K562 (cell line): ENCODE results near the gene SCMH1. TPM values are rescaled to one million over a fixed set of nuclear protein-coding genes. Genes with fewer than 3 reads are reported as not detected.
A peak's percentile ranks its signal among the peaks of the same experiment; 100 is the strongest.

Experiments used
- ATAC-seq: fragments of 200-7000 bp; cut with Tn5 transposase; 3 replicates; pipeline ENCODE4 v1.9.1; 2020; ENCODE audit warnings: moderate library complexity
- BruUV-seq: library from RNA; stranded (reverse); fragments of 400-500 nt; replicated peaks from 2 replicates; lab custom pipeline; 2021; lab: Mats Ljungman, UMichigan
- CTCF ChIA-PET: fragments of 300-600 bp; formaldehyde crosslinking; extraction: SDS; loops from one replicate; lab custom pipeline; 2021; ENCODE audit warnings: low intra/inter-chr PET ratio; lab: Yijun Ruan, JAX
- POLR2A ChIA-PET: fragments of 300-600, 350-650 bp; sonication (Branson Sonifier 250); formaldehyde crosslinking; extraction: SDS; loops from one replicate; lab custom pipeline; 2021; ENCODE audit warnings: antibody characterized with exemption, inconsistent platforms; lab: Yijun Ruan, JAX
- DNase-seq, 4 experiments: peaks; one replicate each; pipeline versions ENCODE4 v3.0.0 to v3.0.0-alpha.2; 2011 to 2018; ENCODE audit warnings: low spot score in 3 of 4, mixed read lengths in 3 of 4; ENCODE audit errors: extremely low read depth in 1 of 4
- FAIRE-seq: peaks from 2 replicates; lab custom pipeline; 2011; peaks lifted over from hg19 to GRCh38; lab: Jason Lieb, UNC
- H2AFZ ChIP-seq: 2 replicates; pipeline ENCODE4 v1.6.0; 2011; ENCODE audit warnings: low read depth, low read length, control low read depth, inconsistent platforms
- H3K27ac ChIP-seq: fragments of 200-600 bp; 3 replicates; pipeline ENCODE4 v1.8.0; 2011; ENCODE audit warnings: low read depth, mild to moderate bottlenecking, control low read depth, inconsistent platforms, low read length, moderate library complexity, mixed read lengths; ENCODE audit errors: extremely low read depth
- H3K27me3 ChIP-seq, 2 experiments: fragments of 300-600 bp in 1 of 2; 2 replicates in 1 of 2; 3 replicates in 1 of 2; pipeline versions ENCODE4 v1.6.0 to v1.8.0; 2011; ENCODE audit warnings: inconsistent platforms in 2 of 2, low read length in 2 of 2, mild to moderate bottlenecking in 1 of 2, mixed read lengths in 1 of 2, moderate library complexity in 1 of 2; ENCODE audit not compliant: control insufficient read depth in 2 of 2, insufficient read depth in 2 of 2
- H3K36me3 ChIP-seq: fragments of 300-600 bp; 3 replicates; pipeline ENCODE4 v1.8.0; 2011; ENCODE audit warnings: mild to moderate bottlenecking, low read length, inconsistent platforms; ENCODE audit not compliant: control insufficient read depth, insufficient read depth
- H3K4me1 ChIP-seq, 2 experiments: fragments of 200-600 bp in 1 of 2; replicated peaks in 1 of 2; 2 replicates in 1 of 2; 3 replicates in 1 of 2; pipeline versions ENCODE4 v1.5.1 to v1.8.0; 2011; ENCODE audit warnings: inconsistent platforms in 2 of 2, low read length in 2 of 2, mild to moderate bottlenecking in 1 of 2, mixed read lengths in 1 of 2, moderate library complexity in 1 of 2; ENCODE audit not compliant: control insufficient read depth in 2 of 2, insufficient read depth in 2 of 2
- H3K4me2 ChIP-seq: 2 replicates; pipeline ENCODE4 v1.6.1; 2011; ENCODE audit warnings: low read length, control low read depth, inconsistent platforms, mixed read lengths; ENCODE audit not compliant: insufficient read depth
- H3K4me3 ChIP-seq: fragments of 200-600 bp; sonication (generic), shearing (Covaris generic); 2 replicates; pipeline ENCODE4 v1.5.1; 2016; ENCODE audit warnings: control low read depth, inconsistent platforms
- H3K79me2 ChIP-seq: fragments of 200-600 bp; 3 replicates; pipeline ENCODE4 v1.8.0; 2011; ENCODE audit warnings: low read length, inconsistent platforms; ENCODE audit not compliant: control insufficient read depth, insufficient read depth
- H3K9ac ChIP-seq, 2 experiments: 2 replicates each; pipeline versions ENCODE4 v1.6.0 to v1.6.1; 2011; ENCODE audit warnings: low read depth in 2 of 2, low read length in 2 of 2, control low read depth in 1 of 2, inconsistent platforms in 1 of 2, mild to moderate bottlenecking in 1 of 2, mixed read lengths in 1 of 2; ENCODE audit not compliant: insufficient read depth in 1 of 2
- H3K9me1 ChIP-seq: one replicate; pipeline ENCODE4 v1.6.0; 2011; ENCODE audit warnings: inconsistent platforms, mild to moderate bottlenecking, low read length, moderate library complexity; ENCODE audit not compliant: control insufficient read depth, insufficient read depth
- H3K9me3 ChIP-seq: replicated peaks from 2 replicates; pipeline ENCODE4 v1.5.1; 2011; ENCODE audit warnings: low read depth, low read length, inconsistent platforms; ENCODE audit not compliant: control insufficient read depth, insufficient read depth
- H4K20me1 ChIP-seq: replicated peaks from 2 replicates; pipeline ENCODE4 v1.6.1; 2011; ENCODE audit warnings: low read length, inconsistent platforms, mixed read lengths; ENCODE audit not compliant: control insufficient read depth, insufficient read depth
- EZH2 ChIP-seq: IDR thresholded peaks from 2 replicates; pipeline ENCODE4 v1.6.1; 2012; ENCODE audit warnings: low read depth, mild to moderate bottlenecking, inconsistent platforms, low read length, borderline replicate concordance
- HSF4 ChIP-seq: fragments of 250-450 bp; sonication (Bioruptor Pico); IDR thresholded peaks from 2 replicates; pipeline ENCODE4 v2.1.2; 2022; ENCODE audit warnings: mild to moderate bottlenecking, moderate library complexity, borderline replicate concordance
- PML ChIP-seq: IDR thresholded peaks from 2 replicates; pipeline ENCODE4 v1.6.1; 2012; ENCODE audit warnings: low read length, inconsistent platforms
- SFPQ ChIP-seq: fragments of 200-400 bp; formaldehyde crosslinking; IDR thresholded peaks from 2 replicates; pipeline ENCODE4 v1.6.1; 2017; ENCODE audit warnings: mild to moderate bottlenecking, low read depth, low read length, moderate library complexity
- U2AF2 ChIP-seq: fragments of 200-400 bp; formaldehyde crosslinking; optimal IDR thresholded peaks from 2 replicates; pipeline ENCODE3; 2017; ENCODE audit warnings: low read depth, mild to moderate bottlenecking, low read length
- WGBS: fragments of 100-300 bp; shearing (Covaris generic); methylation state at CpG from one replicate; pipeline ENCODE4 v1.1.6; 2016; ENCODE audit warnings: low coverage, mixed read lengths; ENCODE audit not compliant: insufficient coverage; ENCODE audit errors: missing lambda C conversion rate; 5-methylcytosine and 5-hydroxymethylcytosine counted together
- in situ Hi-C: fragments of 300-500 bp; cut with MboI; formaldehyde crosslinking; loops from 4 replicates; pipeline ENCODE4 v1.15.0; 2018; ENCODE audit warnings: inconsistent platforms, mixed read lengths
- intact Hi-C: fragments of 100-400 bp; cut with micrococcal nuclease; formaldehyde crosslinking; loops from 2 replicates; pipeline ENCODE4 v1.14.2; 2022
- polyA plus RNA-seq, 8 experiments: library from polyadenylated mRNA; depleted of rRNA in 4 of 8; stranded (reverse) in 5 of 8; unstranded in 3 of 8; fragments of >200 nt; fragmentation: Nextera tagmentation in 2 of 8; fragmentation: Illumina TruSeq in 1 of 8; extraction: Ambion mirVana in 2 of 8; extraction: Trizol in 1 of 8; gene quantifications; 2 replicates each; pipeline versions ENCODE4 v1.2.1 to v1.2.3, GENCODE V29; 2011 to 2014; ENCODE audit warnings: inconsistent platforms in 1 of 8, missing spikeins in 1 of 8
- total RNA-seq, 7 experiments: library from RNA; depleted of rRNA in 6 of 7; stranded (reverse); fragments of >200 nt in 6 of 7; fragmentation: Illumina TruSeq in 2 of 7; extraction: Trizol in 2 of 7; gene quantifications; 2 replicates each; pipeline versions ENCODE4 v1.2.1 to v1.2.3, GENCODE V29; 2011 to 2021; ENCODE audit warnings: low replicate concordance in 1 of 7

The SCMH1 gene
- total and polyA plus RNA-seq, 9 of the 15 experiments (the other 6 are each of a cell fraction or from before 2014, with no cell fraction given): 8.5 to 37.0 (median 26.8) TPM

- ChIA-PET POLR2A (interaction anchor here (0.6 kb wide), 2 partner anchors 16 to 108 kb away, joined by 3 read pairs; no protein-coding TSS in a partner anchor), CTCF (no interaction called here)
- Histone ChIP-seq H3K9me3 (no peaks in the 10 kb centered on the region), H3K79me2 (no peaks in the 10 kb centered on the region), H3K9ac (no peak overlapping the region), H4K20me1 (no peaks in the 10 kb centered on the region), H3K9me1 (no peaks in the 10 kb centered on the region), H3K4me1 (no peaks in the 10 kb centered on the region), H3K4me3 (no peak overlapping the region), H2AFZ (no peak overlapping the region), H3K36me3 (no peaks in the 10 kb centered on the region; the same call in 2 of the 3 replicates), H3K4me2 (no peak overlapping the region), H3K27ac (no peak overlapping the region), H3K27me3 (no peaks in the 10 kb centered on the region)
- 86% methylated on average over 1 of the region's 1 CpG for WGBS
- FAIRE-seq (peak; percentile 19), DNase-seq (no peak), ATAC-seq (no peak)
- TF ChIP-seq HSF4 (CRISPR knock-in tag) (no peak), EZH2 (no peak), SFPQ (no peak), PML (no peak), U2AF2 (no peak)
- no TSS peak for BruUV-seq
- in situ Hi-C loops (no loop called here), intact Hi-C loops (no loop called here)
Measured at GRCh38 chr1:41135196-41135947, 106.7 kb downstream of the SCMH1 start.
